Left cardiac atrium (tissue), 4 donors: ENCODE results near the gene CEACAM16. TPM values are rescaled to one million over a fixed set of nuclear protein-coding genes. Genes with fewer than 3 reads are reported as not detected.
"Not testable (repeated sequence)": the region's sequence is repeated elsewhere in the genome, so short reads cannot be mapped to it uniquely, and the experiment has no call there.

Experiments
- ATAC-seq, 2 donors: fragments of 200-7000 bp; cut with Tn5 transposase; one replicate each; pipeline ENCODE4 v1.9.1; 2020; ENCODE audit warnings: mild to moderate bottlenecking in 2 of 2, moderate library complexity in 2 of 2
- DNase-seq: peaks from one replicate; pipeline ENCODE4 v3.0.0-alpha.2; 2020
- intact Hi-C, 2 donors: fragments of 100-400 bp; cut with DNase I; formaldehyde crosslinking; loops; one replicate each; pipeline versions ENCODE4 v1.14.1 to v1.15.1; 2022 to 2023
- total RNA-seq, 2 donors: library from RNA; stranded (reverse); fragmentation: NEBNext Ultra II Directional; extraction: Animal tissue kit (Norgen Biotek cat#: 25700); gene quantifications; one replicate each; pipeline ENCODE4 v1.2.1, GENCODE V29; 2021
- donor health status: DM: no; HTN: yes; CAD: no.
- donor health status: DM: no; HTN: yes; CAD: no; lungs with severe emphysema.
- donor health status: DM: yes; HTN: yes; CAD: no.
- donor health status: Dilated cardiomyopathy.

The CEACAM16 gene
- total RNA-seq, 2 donors from 2014 or later = not detected

- intact Hi-C loops = no loop called here
- DNase-seq (no peak), ATAC-seq (no peak)
Measured at GRCh38 chr19:44672226-44672625, 26.7 kb upstream of the CEACAM16 start.

GRCh38 chr19:44673510-44673909 is 25.4 kb upstream of the CEACAM16 start:
- intact Hi-C loops = no loop called here
- no peak for DNase-seq
- ATAC-seq = no peak

- ATAC-seq (no peak), DNase-seq (no peak)
- intact Hi-C loops = no loop called here
Measured at GRCh38 chr19:44675521-44675920, 23.4 kb upstream of the CEACAM16 start.

- no peak for ATAC-seq
- intact Hi-C loops = no loop called here
- DNase-seq = no peak
Measured at GRCh38 chr19:44677019-44677811, 21.7 kb upstream of the CEACAM16 start.

- no peak for DNase-seq
- intact Hi-C loops = no loop called here
- ATAC-seq = no peak
Measured at GRCh38 chr19:44680536-44680935, 18.4 kb upstream of the CEACAM16 start.

GRCh38 chr19:44681992-44682790 is 16.8 kb upstream of the CEACAM16 start:
- ATAC-seq = no peak
- intact Hi-C loops = no loop called here
- DNase-seq = no peak

- intact Hi-C loops = no loop called here
- ATAC-seq (no peak), DNase-seq (no peak)
Measured at GRCh38 chr19:44682807-44683206, 16.1 kb upstream of the CEACAM16 start.

- ATAC-seq (peak in 1 of 2 donors; percentile 6), DNase-seq (no peak)
- intact Hi-C loops = no loop called here
Measured at GRCh38 chr19:44683434-44684210, 15.3 kb upstream of the CEACAM16 start.

- intact Hi-C loops, ATAC-seq, DNase-seq: not testable (repeated sequence)
Measured at GRCh38 chr19:44684396-44684795, 14.6 kb upstream of the CEACAM16 start.

GRCh38 chr19:44684892-44685863 is 13.8 kb upstream of the CEACAM16 start:
- intact Hi-C loops = loop anchor here in 1 of 2 donors (5.0 kb wide), 1 partner anchor 162 kb away; the partner anchor contains the start of gene NECTIN2
- ATAC-seq = peak; percentile 64 to 65
- peak; percentile 76 for DNase-seq

- DNase-seq = no peak
- ATAC-seq = peak in 1 of 2 donors; percentile 41
- intact Hi-C loops = loop anchor here in 1 of 2 donors (5.0 kb wide), 1 partner anchor 161 kb away; the partner anchor contains the start of gene NECTIN2
Measured at GRCh38 chr19:44685877-44686276, 13.1 kb upstream of the CEACAM16 start.

- DNase-seq (no peak), ATAC-seq (no peak)
- intact Hi-C loops = loop anchor here in 1 of 2 donors (5.0 kb wide), 1 partner anchor 160 kb away; the partner anchor contains the start of gene NECTIN2
Measured at GRCh38 chr19:44686896-44687295, 12.1 kb upstream of the CEACAM16 start.

GRCh38 chr19:44687888-44688287 is 11.1 kb upstream of the CEACAM16 start:
- DNase-seq = no peak
- intact Hi-C loops = loop anchor here in 1 of 2 donors (2.0 to 5.0 kb wide), 2 partner anchors 35 to 159 kb away; partner anchors contain the start of gene NECTIN2
- no peak for ATAC-seq

- intact Hi-C loops = loop anchor here in 1 of 2 donors (2.0 to 5.0 kb wide), 2 partner anchors 33 to 158 kb away; partner anchors contain the start of gene NECTIN2
- peak; percentile 82 for DNase-seq
- peak; percentile 43 to 51 for ATAC-seq
Measured at GRCh38 chr19:44689290-44690130, 9.4 kb upstream of the CEACAM16 start.

GRCh38 chr19:44690131-44690440 is 8.9 kb upstream of the CEACAM16 start:
- DNase-seq (no peak), ATAC-seq (no peak)
- intact Hi-C loops = no loop called here

- intact Hi-C loops = no loop called here
- ATAC-seq = no peak
- DNase-seq = no peak
Measured at GRCh38 chr19:44692379-44692721, 6.6 kb upstream of the CEACAM16 start.

GRCh38 chr19:44694184-44694579 is 4.8 kb upstream of the CEACAM16 start:
- intact Hi-C loops = loop anchor here in 1 of 2 donors (2.0 kb wide), 1 partner anchor 25 kb away; no protein-coding TSS in a partner anchor

More at GRCh38 chr19:44694184-44694579, 4.8 kb upstream of the CEACAM16 start:
- DNase-seq (no peak), ATAC-seq (no peak)
